Activated CD8-positive, alpha-beta memory T cell treated with anti-CD3 and anti-CD28 coated beads for 24 hours (primary cell): Measurements from ENCODE around the gene FXYD1.
A peak's percentile ranks its signal among the peaks of the same experiment; 100 is the strongest.

Experiments
- DNase-seq: peaks from one replicate; pipeline ENCODE4 v3.0.0-alpha.2; 2020

FXYD1 gene

GRCh38 chr19:35108730-35109129 lies 29.9 kb upstream of the FXYD1 start:
- DNase-seq, result no peak

GRCh38 chr19:35109395-35110112 lies 29.1 kb upstream of the FXYD1 start:
- DNase-seq, result no peak

DNA sequence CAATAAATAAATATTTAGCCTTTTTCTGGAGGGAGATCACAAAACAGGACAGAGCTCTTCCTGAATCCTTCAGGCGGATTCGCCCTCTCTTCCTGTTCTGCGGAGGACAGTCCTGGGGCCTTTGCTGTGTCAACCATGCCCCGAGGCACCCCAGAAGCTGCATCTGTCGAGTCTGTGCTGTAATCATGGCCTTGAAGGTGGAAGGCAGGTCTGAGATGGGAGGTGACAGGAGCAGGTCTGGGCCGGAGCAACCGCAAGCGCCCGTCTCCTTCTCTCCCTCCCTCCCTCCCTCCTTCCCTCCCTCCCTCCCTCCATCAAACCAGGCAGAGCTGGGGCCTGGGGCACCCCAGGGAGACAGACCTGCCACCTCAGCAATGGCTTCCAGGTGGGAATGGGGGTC lies 27.6 kb upstream of the FXYD1 start:
- no peak for DNase-seq

DNA sequence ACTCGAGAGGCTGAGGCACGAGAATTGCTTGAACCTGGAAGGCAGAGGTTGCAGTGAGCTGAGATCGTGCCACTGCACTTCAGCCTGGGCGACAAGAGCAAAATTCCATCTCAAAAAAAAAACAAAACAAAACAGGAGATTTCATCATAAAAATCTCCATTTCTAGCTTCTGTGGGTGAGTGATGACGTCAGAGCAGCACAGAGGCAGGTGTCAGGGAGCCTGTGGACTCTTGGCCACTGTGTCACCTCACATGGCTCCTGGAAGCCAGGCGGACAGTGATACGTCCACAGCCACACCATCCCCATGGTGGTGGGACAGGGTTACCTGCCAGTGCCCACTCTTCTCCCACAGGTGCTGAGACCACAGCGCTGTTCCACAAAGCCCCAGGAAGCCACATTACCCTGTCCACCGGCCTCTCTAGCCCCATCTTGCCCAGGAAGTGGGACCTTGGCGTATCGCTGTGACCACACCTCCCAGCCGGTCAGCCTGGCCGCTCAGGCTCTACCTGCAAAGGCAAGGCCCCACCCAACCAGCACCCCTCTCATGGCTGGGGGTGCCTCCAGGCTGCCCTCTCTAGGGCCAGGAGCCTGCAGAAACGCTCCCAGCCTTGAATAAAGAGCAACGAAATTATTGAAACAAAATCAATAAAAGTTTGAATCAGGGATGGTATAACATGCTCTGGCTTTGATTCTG lies 25.5 kb upstream of the FXYD1 start:
- no peak for DNase-seq

- DNase-seq, result peak; percentile 92
Observed at GRCh38 chr19:35114353-35115176, 24.1 kb upstream of the FXYD1 start.

- no peak for DNase-seq
Observed at GRCh38 chr19:35115177-35115951, 23.3 kb upstream of the FXYD1 start, which contains the start of gene FXYD3. Gene FXYD3 (plus strand): TSS chr19:35115823. CDS start chr19:35119377, 3,554 bp downstream.

- no peak for DNase-seq
Observed at GRCh38 chr19:35116072-35116801, 22.4 kb upstream of the FXYD1 start.

DNA sequence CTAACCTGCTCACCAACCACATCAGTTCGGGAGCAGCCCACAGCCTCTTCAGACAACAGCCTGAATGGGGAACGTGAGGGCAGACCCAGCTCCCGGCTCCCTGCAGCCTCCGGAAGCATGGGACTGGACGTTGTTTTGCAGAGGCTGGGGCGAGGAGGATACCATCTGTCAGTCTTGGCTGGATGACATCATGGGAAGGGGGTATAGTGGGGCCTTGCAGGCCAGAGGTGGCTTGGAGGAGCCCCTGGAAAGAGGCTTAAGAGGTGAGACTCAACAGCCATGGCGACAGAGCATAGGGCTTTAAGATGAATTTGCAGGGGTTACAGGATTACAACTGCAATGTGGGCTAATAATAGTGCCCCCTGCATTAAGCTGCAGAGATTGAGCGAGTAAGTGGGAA lies 21.5 kb upstream of the FXYD1 start:
- DNase-seq, result no peak

DNA sequence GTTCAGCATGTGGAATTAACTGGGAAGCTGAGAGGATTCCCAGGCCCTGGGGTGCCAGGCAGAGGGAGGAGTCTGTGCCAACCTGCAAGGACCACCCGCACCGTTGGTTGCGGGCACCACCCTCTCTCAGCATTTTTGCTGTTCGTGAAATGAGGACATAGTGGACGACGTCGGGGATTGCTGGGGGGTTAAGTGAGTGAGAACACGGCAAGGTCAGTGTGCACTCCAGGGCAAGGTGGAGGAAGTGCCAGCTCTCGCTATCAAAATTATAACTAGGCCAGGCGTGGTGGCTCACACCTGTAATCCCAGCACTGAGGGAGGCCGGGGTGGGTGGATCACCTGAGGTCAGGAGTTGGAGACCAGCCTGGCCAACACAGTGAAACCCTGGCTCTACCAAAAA lies 20.8 kb upstream of the FXYD1 start:
- DNase-seq, result no peak

GRCh38 chr19:35118268-35119020 lies 20.2 kb upstream of the FXYD1 start:
- DNase-seq, result no peak

DNA sequence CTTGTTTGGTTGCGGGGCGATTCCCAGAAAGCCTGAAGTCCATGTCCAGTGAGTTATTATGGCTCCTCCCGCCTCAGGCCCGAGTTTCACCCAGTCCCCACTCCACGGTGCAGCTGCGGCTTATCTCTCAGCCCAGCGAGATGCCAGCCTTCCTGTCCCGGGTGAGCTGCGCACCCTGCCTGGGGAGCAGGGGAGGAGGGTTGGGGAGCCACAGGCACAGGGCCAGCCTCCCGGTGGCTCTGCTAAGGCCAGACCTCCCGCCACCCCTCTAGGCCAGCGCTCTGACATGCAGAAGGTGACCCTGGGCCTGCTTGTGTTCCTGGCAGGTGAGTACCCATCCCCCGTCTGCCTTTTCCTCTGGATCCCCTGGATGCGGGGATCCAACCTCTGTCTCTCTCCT lies 19.5 kb upstream of the FXYD1 start:
- DNase-seq, result no peak

GRCh38 chr19:35119578-35120155 lies 19.0 kb upstream of the FXYD1 start:
- DNase-seq, result no peak

GRCh38 chr19:35120492-35120891 lies 18.1 kb upstream of the FXYD1 start:
- DNase-seq, result no peak

- DNase-seq, result no peak
Observed at GRCh38 chr19:35120898-35121297, 17.7 kb upstream of the FXYD1 start.

GRCh38 chr19:35122687-35123551 lies 15.7 kb upstream of the FXYD1 start:
- no peak for DNase-seq

DNA sequence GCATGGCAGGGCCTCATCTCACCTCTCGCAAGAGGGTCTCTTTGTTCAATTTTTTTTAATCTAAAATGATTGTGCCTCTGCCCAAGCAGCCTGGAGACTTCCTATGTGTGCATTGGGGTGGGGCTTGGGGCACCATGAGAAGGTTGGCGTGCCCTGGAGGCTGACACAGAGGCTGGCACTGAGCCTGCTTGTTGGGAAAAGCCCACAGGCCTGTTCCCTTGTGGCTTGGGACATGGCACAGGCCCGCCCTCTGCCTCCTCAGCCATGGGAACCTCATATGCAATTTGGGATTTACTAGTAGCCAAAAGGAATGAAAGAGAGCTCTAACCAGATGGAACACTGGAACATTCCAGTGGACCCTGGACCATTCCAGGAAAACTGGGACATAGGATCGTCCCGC lies 15.1 kb upstream of the FXYD1 start:
- DNase-seq, result no peak

DNA sequence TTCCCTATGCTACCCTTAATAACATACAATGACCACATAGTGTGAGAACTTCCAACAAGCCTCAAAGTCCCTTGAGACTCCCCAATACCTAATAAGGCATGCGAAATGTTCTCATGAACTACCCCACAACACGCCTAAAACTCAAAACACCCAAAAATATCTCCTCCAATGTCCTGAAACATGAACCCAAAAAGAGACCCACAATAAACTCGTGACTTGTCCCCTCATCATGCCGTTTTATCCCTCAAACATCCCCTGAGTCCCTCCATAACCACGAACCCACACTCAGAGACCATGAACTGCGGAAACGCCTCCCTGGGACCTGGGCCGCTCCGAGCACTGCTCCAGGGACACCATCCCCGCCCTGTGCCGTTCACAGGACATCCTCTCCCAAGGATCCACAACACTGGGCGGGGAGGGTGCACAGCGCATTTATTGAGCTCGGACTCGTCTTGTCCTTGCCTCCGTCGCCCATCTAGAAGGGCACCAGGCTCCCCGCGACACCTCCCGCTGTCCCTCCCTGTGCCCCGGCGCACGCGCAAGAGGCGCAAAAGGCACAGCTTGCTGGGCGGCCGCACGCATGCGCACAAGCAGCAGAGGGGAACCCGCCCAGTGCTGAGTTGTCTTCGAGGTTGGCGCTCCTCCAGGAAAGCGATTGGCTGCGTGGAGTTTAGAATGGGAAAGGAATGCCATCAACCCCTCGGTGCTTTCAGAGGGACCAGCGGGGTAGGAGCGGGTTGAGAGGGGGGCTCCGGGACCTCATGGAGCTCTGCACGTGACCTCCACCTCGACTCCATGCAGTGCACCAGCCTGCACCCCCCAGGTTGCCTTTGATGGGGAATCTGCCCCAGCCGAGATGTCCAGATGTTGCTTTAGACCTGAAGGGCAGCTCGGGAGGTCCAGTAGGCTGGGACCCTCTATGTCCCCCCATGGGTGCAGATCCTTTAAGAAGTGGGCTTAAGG lies 14.2 kb upstream of the FXYD1 start:
- peak; percentile 93 for DNase-seq

GRCh38 chr19:35125270-35125717 lies 13.3 kb upstream of the FXYD1 start:
- DNase-seq, result no peak
